ENCODE results near the gene SYT14.

DNA sequence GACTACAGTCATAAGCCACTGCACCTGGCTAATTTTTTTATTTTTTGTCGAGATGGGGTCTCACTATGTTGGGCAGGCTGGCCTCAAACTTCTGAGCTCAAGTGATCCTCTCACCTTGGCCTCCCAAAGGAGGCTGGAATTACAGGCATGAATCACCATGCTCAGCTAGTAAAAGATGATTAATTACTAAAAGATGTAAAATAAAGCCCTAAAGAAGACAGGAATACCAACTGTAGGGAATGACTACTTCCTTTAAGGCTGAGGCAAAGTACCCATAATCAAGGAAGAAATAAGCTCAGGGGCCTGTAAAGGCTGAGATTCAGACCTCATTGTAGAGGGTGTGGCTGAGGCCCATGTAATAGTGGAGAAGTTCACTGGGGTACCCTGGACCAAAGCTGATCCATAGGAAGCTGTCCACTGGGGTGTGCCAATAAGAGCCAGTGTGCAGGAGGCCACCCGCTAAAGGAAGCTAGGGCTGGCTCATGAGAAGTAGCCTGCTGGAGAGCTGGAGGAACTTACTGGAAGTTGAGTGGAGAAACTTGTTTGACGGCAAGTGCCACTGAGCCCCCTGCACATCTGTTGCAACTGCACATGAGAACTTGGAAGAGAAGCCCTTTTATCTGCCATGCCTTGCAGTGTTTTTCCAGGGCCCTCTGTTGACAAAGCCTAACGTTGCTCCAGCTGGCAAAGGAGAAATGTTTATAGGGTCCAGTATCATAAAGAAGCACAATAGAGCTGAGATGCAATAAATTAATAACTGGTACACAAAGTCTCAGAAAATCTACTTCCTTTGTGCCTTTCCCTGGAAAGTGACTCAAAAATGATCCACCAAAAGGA, 276.8 kb downstream of the SYT14 start:
- TF ChIP-seq POLR2AphosphoS5 (IDR thresholded peaks at IDR 0.05; ENCODE audit: borderline replicate concordance, low read depth, low read length) (no peak), FOXP2 (optimal IDR thresholded peaks at IDR 0.05; ENCODE audit: control extremely low read depth, extremely low read length, insufficient read depth) (no peak)

Measured in SK-N-MC (cell line).